Endothelial cell of umbilical vein (primary cell): Measurements from ENCODE around the gene STAG1. TPM values are rescaled to one million over a fixed set of nuclear protein-coding genes. Genes with fewer than 3 reads are reported as not detected.
"Not testable (repeated sequence)": the region's sequence is repeated elsewhere in the genome, so short reads cannot be mapped to it uniquely, and the experiment has no call there.

Source experiments
- BruUV-seq: library from RNA; stranded (reverse); fragments of 400-500 nt; replicated peaks from 2 replicates; lab custom pipeline; 2021; lab: Mats Ljungman, UMichigan
- CTCF ChIA-PET: fragments of 300-600, 350-600 bp; sonication (Branson Sonifier 250); formaldehyde crosslinking; loops from one replicate; lab custom pipeline; 2021; ENCODE audit warnings: antibody characterized with exemption, inconsistent platforms; lab: Charles Lee
- POLR2A ChIA-PET: fragments of 300-600, 350-600 bp; sonication (Branson Sonifier 250); formaldehyde crosslinking; loops from one replicate; lab custom pipeline; 2021; ENCODE audit warnings: antibody characterized with exemption, inconsistent platforms; lab: Charles Lee
- DNase-seq: peaks from one replicate; pipeline ENCODE4 v3.0.0-alpha.2; 2011; ENCODE audit warnings: low read depth, low spot score
- FAIRE-seq: peaks from 2 replicates; lab custom pipeline; 2011; peaks lifted over from hg19 to GRCh38; lab: Jason Lieb, UNC
- H2AFZ ChIP-seq: 2 replicates; pipeline ENCODE4 v1.6.0; 2012; ENCODE audit warnings: low read depth, low read length, control low read depth, inconsistent platforms
- H3K27ac ChIP-seq: 2 replicates; pipeline ENCODE4 v1.5.1; 2011; ENCODE audit warnings: low read depth, mild to moderate bottlenecking, control low read depth, low read length, moderate library complexity; ENCODE audit not compliant: insufficient read depth
- H3K27me3 ChIP-seq, 2 experiments: 2 replicates each; pipeline versions ENCODE4 v1.6.0 to v1.6.1; 2011; ENCODE audit warnings: low read length in 2 of 2, mixed read lengths in 1 of 2; ENCODE audit not compliant: control insufficient read depth in 2 of 2, insufficient read depth in 2 of 2
- H3K36me3 ChIP-seq, 2 experiments: 2 replicates in 1 of 2; 3 replicates in 1 of 2; pipeline ENCODE4 v1.5.1; 2011; ENCODE audit warnings: low read length in 2 of 2, mild to moderate bottlenecking in 1 of 2, moderate library complexity in 1 of 2; ENCODE audit not compliant: control insufficient read depth in 2 of 2, insufficient read depth in 2 of 2; ENCODE audit errors: extremely low read depth in 1 of 2
- H3K4me1 ChIP-seq: 3 replicates; pipeline ENCODE4 v1.5.1; 2011; ENCODE audit warnings: mild to moderate bottlenecking, low read length; ENCODE audit not compliant: control insufficient read depth, insufficient read depth; ENCODE audit errors: extremely low read depth
- H3K4me2 ChIP-seq: 2 replicates; pipeline ENCODE4 v1.6.1; 2011; ENCODE audit warnings: low read length, control low read depth, mixed read lengths; ENCODE audit not compliant: insufficient read depth
- H3K4me3 ChIP-seq, 3 experiments: fragments of 200-600 bp in 1 of 3; sonication (generic), shearing (Covaris generic) in 1 of 3; replicated peaks in 1 of 3; 2 replicates each; pipeline ENCODE4 v1.5.1; 2011 to 2016; ENCODE audit warnings: control low read depth in 3 of 3, low read length in 3 of 3, mild to moderate bottlenecking in 2 of 3, inconsistent platforms in 1 of 3, low read depth in 1 of 3, moderate library complexity in 1 of 3; ENCODE audit not compliant: insufficient read depth in 1 of 3
- H3K79me2 ChIP-seq: 2 replicates; pipeline ENCODE4 v1.6.0; 2012; ENCODE audit warnings: low read length, inconsistent platforms; ENCODE audit not compliant: control insufficient read depth, insufficient read depth
- H3K9ac ChIP-seq: replicated peaks from 2 replicates; pipeline ENCODE3; 2011; ENCODE audit warnings: low read length, control low read depth; ENCODE audit not compliant: insufficient read depth; ENCODE audit errors: extremely low read depth
- H3K9me1 ChIP-seq: replicated peaks from 3 replicates; pipeline ENCODE4 v1.6.0; 2011; ENCODE audit warnings: mild to moderate bottlenecking, low read length; ENCODE audit not compliant: control insufficient read depth, insufficient read depth; ENCODE audit errors: extremely low read depth
- H3K9me3 ChIP-seq: replicated peaks from 2 replicates; pipeline ENCODE4 v1.5.1; 2012; ENCODE audit warnings: low read length, inconsistent platforms; ENCODE audit not compliant: control insufficient read depth, insufficient read depth
- H4K20me1 ChIP-seq: replicated peaks from 2 replicates; pipeline ENCODE3; 2011; ENCODE audit warnings: mild to moderate bottlenecking, low read length; ENCODE audit not compliant: control insufficient read depth, insufficient read depth; ENCODE audit errors: extremely low read depth
- EZH2 ChIP-seq: IDR thresholded peaks from 2 replicates; pipeline ENCODE4 v1.6.1; 2012; ENCODE audit warnings: borderline replicate concordance, low read depth, mild to moderate bottlenecking, moderate library complexity, low read length, inconsistent platforms; ENCODE audit not compliant: severe bottlenecking
- FOS ChIP-seq: IDR thresholded peaks from 2 replicates; pipeline ENCODE4 v1.6.1; 2011; ENCODE audit warnings: mild to moderate bottlenecking, low read length, moderate library complexity, borderline replicate concordance; ENCODE audit not compliant: insufficient read depth
- GATA2 ChIP-seq: IDR thresholded peaks from 2 replicates; pipeline ENCODE4 v1.7.0; 2011; ENCODE audit warnings: low read depth, mild to moderate bottlenecking, moderate library complexity, mixed read lengths, low read length; ENCODE audit not compliant: insufficient read length, insufficient read depth
- JUN ChIP-seq: IDR thresholded peaks from 2 replicates; pipeline ENCODE4 v1.6.1; 2011; ENCODE audit warnings: borderline replicate concordance, low read depth; ENCODE audit not compliant: insufficient read length, insufficient read depth
- MYC ChIP-seq: IDR thresholded peaks from one replicate; pipeline ENCODE4 v1.6.1; 2011; ENCODE audit warnings: mild to moderate bottlenecking, low read depth, low read length
- POLR2A ChIP-seq: IDR thresholded peaks from 2 replicates; pipeline ENCODE4 v1.6.1; 2012; ENCODE audit warnings: low read depth, mild to moderate bottlenecking, control low read depth, low read length
- POLR2AphosphoS5 ChIP-seq: IDR thresholded peaks from 2 replicates; pipeline ENCODE4 v1.6.1; 2012; ENCODE audit warnings: low read depth, mild to moderate bottlenecking, control low read depth, low read length, moderate library complexity; ENCODE audit not compliant: insufficient read depth
- dilution Hi-C: fragments of 300-500 bp; cut with MboI; formaldehyde crosslinking; loops from one replicate; pipeline ENCODE4 v1.15.0; 2019; ENCODE audit warnings: low sequenced_read_pairs; ENCODE audit not compliant: extremely low pct_ligation_motif_present
- intact Hi-C: fragments of 100-400 bp; cut with micrococcal nuclease; formaldehyde crosslinking; loops from one replicate; pipeline ENCODE4 v1.10.0; 2022
- polyA plus RNA-seq, 4 experiments: library from polyadenylated mRNA; depleted of rRNA in 3 of 4; stranded (reverse) in 3 of 4; unstranded in 1 of 4; fragments of >200 nt; gene quantifications; 2 replicates each; pipeline versions ENCODE4 v1.2.1 to v1.2.3, GENCODE V29; 2011 to 2012; ENCODE audit warnings: missing spikeins in 1 of 4
- total RNA-seq: library from RNA; stranded (reverse); gene quantifications from 2 replicates; pipeline ENCODE4 v1.2.3, GENCODE V29; 2021
- TF ChIP-seq, protein P1 (sequence below): IDR thresholded peaks from 2 replicates; pipeline ENCODE4 v1.6.1; 2011; ENCODE audit not compliant: insufficient read depth, insufficient read length
- TF ChIP-seq, protein P2 (sequence below), 2 donors: IDR thresholded peaks; 1 replicate in 1 of 2; 2 replicates in 1 of 2; pipeline ENCODE4 v1.5.1; 2011; ENCODE audit warnings: low read length in 2 of 2, mild to moderate bottlenecking in 2 of 2, moderate library complexity in 2 of 2, control low read depth in 1 of 2, inconsistent platforms in 1 of 2, low read depth in 1 of 2; ENCODE audit not compliant: insufficient read depth in 1 of 2; ENCODE audit errors: extremely low read depth in 1 of 2

The STAG1 gene
- total and polyA plus RNA-seq, 2 donors (not counting 3 experiments of a cell fraction or from before 2014, with no cell fraction given) = 7.4 to 42.1 TPM

GRCh38 chr3:136336329-136337100 is 415.7 kb downstream of the STAG1 start:
- Histone ChIP-seq H3K27ac (no peak overlapping the region), H3K4me1 (no peaks in the 10 kb centered on the region), H3K4me3 (no peak overlapping the region), H4K20me1 (no peaks in the 10 kb centered on the region), H3K27me3 (no peaks in the 10 kb centered on the region), H3K36me3 (peaks cover 5 to 12% of the 10 kb centered on the region in 2 experiments), H3K9me1 (no peaks in the 10 kb centered on the region), H3K79me2 (no peaks in the 10 kb centered on the region), H2AFZ (no peak overlapping the region), H3K4me2 (no peak overlapping the region), H3K9me3 (no peaks in the 10 kb centered on the region), H3K9ac (no peak overlapping the region)
- intact Hi-C loops (no loop called here), dilution Hi-C loops (no loop called here)
- ChIA-PET POLR2A (no interaction called here), CTCF (interaction anchor here (1.8 kb wide), 1 partner anchor 19 kb away, joined by 4 read pairs; no protein-coding TSS in a partner anchor)
- TSS peak; percentile 28 for BruUV-seq
- TF ChIP-seq POLR2AphosphoS5 (no peak), GATA2 (no peak), EZH2 (no peak), JUN (no peak), FOS (no peak), POLR2A (no peak), MYC (no peak)
- TF ChIP-seq, protein P1, sequence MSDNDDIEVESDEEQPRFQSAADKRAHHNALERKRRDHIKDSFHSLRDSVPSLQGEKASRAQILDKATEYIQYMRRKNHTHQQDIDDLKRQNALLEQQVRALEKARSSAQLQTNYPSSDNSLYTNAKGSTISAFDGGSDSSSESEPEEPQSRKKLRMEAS = no peak
- TF ChIP-seq, protein P2, sequence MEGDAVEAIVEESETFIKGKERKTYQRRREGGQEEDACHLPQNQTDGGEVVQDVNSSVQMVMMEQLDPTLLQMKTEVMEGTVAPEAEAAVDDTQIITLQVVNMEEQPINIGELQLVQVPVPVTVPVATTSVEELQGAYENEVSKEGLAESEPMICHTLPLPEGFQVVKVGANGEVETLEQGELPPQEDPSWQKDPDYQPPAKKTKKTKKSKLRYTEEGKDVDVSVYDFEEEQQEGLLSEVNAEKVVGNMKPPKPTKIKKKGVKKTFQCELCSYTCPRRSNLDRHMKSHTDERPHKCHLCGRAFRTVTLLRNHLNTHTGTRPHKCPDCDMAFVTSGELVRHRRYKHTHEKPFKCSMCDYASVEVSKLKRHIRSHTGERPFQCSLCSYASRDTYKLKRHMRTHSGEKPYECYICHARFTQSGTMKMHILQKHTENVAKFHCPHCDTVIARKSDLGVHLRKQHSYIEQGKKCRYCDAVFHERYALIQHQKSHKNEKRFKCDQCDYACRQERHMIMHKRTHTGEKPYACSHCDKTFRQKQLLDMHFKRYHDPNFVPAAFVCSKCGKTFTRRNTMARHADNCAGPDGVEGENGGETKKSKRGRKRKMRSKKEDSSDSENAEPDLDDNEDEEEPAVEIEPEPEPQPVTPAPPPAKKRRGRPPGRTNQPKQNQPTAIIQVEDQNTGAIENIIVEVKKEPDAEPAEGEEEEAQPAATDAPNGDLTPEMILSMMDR (IDR thresholded peaks at IDR 0.05; ENCODE audit: extremely low read depth in 1 of 2, insufficient read depth in 1 of 2, low read depth in 1 of 2, low read length in 2 of 2) = no peak
- FAIRE-seq (no peak), DNase-seq (no peak)

- dilution Hi-C loops, H3K4me1 ChIP-seq, H4K20me1 ChIP-seq, H3K9me3 ChIP-seq, H3K4me2 ChIP-seq, H3K79me2 ChIP-seq, BruUV-seq, POLR2A ChIA-PET, H3K9me1 ChIP-seq, H3K4me3 ChIP-seq, FAIRE-seq, H3K9ac ChIP-seq, H2AFZ ChIP-seq, H3K27me3 ChIP-seq, DNase-seq, H3K27ac ChIP-seq: not testable (repeated sequence)
- peaks cover 5 to 12% of the 10 kb centered on the region in 2 experiments for H3K36me3 ChIP-seq
- CTCF ChIA-PET = interaction anchor here (1.2 to 3.7 kb wide), 4 partner anchors 17 to 418 kb away, joined by 3 to 21 read pairs (median 4); partner anchors contain the start of gene STAG1
- intact Hi-C loops = loop anchor here (5.0 kb wide), 1 partner anchor 257 kb away; no protein-coding TSS in a partner anchor
These were observed 417.5 kb downstream of the STAG1 start for GRCh38 chr3:136334726-136335125.
